COLO668 (cell line): Measurements from ENCODE around the gene REG3G.

Source experiments
- DNase-seq: peaks from one replicate; lab custom pipeline; 2025; ENCODE audit not compliant: unreplicated experiment; lab: John Stamatoyannopoulos, UW

REG3G gene

DNA sequence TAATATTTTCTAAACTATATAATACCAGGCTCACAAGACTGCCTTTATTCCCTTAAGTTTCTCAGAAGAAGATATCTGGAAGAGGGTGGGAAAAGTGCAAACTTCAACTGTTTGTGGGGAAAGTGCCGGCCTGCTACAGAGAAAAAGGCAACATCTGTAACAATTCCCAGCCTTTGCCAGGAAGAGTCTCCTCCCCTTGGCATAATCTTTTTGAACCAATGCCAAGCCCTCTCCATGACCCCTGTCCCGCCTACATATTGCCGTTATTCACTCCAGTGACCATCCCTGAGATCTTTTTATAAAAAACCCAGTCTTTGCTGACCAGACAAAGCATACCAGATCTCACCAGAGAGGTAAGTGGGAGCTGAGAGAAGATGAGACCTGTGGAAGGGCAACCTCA, at the start of gene REG3G:
TSS of gene REG3G (plus strand) at position 282 of the 400 bp plus-strand sequence. CDS start 392 bp downstream, outside the sequence.
- no peak for DNase-seq

DNA sequence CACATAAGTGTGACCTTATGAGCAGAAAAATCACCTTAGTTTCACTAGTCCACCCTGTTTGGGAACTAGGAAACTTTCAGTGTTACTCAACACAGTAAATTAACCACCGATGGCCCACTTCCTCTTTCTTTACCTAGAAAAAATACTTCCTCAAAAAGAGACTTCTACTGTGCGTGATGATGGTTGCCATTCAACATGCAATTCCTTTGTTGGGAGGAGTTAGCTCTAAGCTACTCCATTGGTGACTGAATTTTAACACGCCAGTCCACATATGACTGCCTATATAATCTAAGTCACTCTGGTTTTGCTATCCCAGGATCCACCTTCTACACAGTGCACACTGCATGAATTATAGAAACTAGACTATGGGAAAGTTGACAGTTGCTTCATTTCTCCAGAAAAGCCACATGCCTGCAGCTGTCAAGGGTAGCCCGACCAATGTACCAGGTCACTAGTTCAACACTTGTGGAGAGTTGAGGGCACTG, 47.8 kb upstream of the REG3G start:
- no peak for DNase-seq

GRCh38 chr2:78978340-78978739, 47.2 kb upstream of the REG3G start:
- no peak for DNase-seq

GRCh38 chr2:78979380-78980151, 45.9 kb upstream of the REG3G start:
- peak; percentile 21 for DNase-seq

DNA sequence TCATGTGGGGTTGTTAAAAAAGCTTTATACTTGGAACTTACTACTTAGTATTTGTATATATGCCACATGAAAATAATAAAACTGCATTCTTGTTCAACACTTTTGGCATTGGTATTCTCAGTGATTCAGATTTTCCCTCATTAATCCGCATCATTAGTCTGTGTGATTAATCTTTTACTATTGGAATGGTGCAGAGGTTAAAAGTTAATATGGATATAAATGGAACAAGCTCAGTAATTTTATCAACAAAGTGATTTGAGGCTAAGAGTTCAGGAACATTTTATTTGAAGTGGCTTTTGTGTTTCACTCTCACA, 45.4 kb upstream of the REG3G start:
- no peak for DNase-seq

GRCh38 chr2:78980871-78981270, 44.6 kb upstream of the REG3G start:
- no peak for DNase-seq

DNA sequence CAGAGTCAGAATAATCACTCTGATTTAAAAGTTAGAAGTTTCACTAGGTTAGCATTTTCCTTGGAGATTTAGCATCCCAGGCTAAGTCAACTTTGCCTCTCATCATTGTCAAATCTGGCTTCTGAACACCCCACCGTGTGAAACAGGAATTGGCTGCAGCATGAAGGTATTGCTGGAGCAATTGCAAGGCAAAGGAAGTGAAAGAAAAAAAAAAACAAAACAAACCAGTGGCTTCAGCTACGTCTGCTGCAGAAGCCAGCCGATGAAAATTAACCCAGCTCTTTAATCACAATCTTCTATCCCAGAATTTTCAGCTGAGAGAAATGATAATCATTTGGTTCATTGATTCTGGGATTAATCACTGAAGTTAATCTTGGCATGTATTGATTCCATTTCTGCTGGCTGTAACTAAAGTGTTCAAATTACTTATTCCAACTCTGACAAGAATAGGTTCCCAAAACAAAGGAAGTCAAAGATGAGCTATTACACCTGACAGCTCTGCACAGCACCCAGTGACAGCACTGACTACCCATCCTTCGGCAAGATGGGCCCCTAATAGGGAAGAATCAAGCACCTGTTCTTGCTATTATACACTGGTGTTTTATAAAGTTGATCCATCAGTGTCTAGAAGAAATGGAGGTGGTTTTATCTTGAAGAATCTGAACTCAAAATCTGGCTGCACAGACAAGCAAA, 42.7 kb upstream of the REG3G start:
- no peak for DNase-seq

DNA sequence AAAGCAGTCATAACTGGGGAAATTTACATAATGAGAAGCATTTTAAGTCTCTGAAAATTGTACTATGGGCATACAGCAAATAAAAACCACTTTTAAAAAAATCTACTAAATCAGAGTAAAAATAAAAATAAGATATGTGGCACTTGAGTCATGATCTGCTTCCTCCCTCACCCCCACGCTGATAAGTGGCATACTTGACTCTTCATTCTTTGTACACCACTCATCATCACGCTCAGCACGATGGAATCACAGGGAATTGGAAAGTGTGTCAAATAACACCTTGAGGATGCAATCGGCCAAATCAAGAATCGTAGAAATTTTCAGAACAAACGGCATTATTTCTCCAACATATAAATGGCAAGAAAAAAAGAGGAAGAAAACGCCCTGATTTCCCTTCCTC, 41.1 kb upstream of the REG3G start:
- no peak for DNase-seq

DNA sequence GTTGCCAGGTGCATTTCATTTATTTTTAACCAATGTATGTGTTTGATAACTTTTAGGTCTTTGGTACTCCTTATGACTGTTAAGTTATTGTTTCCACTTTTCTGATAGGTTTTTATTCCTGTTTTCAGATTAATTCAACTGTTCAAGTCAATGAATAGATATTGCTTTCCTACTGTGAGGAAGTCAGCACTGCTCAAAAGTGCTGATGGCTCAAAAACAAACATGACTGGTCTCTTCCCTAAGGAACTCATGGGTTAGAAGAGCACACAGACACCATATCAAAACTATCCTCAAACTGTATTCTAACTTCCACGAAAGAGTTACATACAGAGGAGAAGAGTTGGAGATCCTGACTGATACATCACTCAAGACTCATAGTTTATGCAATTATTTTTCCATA, 39.9 kb upstream of the REG3G start:
- DNase-seq = no peak

GRCh38 chr2:78989051-78989450, 36.5 kb upstream of the REG3G start:
- no peak for DNase-seq

- peak; percentile 12 for DNase-seq
These were observed 33.1 kb upstream of the REG3G start for GRCh38 chr2:78992451-78992806.

GRCh38 chr2:78992807-78993517, 32.5 kb upstream of the REG3G start:
- peak; percentile 12 for DNase-seq

- no peak for DNase-seq
These were observed 31.9 kb upstream of the REG3G start for GRCh38 chr2:78993518-78994148.

DNA sequence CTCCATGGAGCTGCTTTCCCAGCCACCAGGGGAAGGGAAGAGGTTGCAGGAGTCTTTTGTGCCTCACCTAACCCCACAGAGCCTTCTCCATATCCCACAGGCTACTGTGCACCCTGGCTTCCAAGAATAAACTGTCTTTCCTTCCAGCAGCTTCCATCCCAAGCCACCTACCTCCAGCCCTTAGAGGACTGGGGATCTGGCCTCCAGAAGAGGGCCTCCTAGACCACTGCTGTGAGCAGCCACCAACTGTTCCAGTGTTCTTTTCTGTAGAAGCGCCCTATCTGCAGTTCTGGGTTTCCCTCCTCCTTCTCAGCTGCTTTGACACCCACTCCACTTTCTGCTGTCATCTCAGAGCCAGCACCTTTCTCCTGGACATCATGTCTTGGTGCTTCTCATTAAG, 30.7 kb upstream of the REG3G start:
- DNase-seq = no peak

DNA sequence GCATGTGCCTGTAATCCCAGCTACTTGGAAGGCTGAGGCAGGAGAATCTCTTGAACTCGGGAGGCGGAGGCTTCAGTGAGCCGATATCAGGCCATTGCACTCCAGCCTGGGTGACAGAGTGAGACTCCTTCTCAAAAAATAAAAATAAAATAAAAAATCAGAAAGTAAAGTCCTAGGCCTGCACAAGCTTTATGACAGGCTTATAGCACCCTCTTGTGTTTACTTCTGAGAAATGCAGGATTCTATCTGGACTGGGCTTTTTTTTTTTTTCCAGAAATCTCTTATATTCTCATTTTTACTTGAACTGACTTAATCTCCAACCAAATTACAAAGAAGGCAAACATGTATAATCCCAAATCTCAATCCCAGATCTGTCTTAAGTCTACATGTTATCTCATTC, 26.1 kb upstream of the REG3G start:
- DNase-seq = no peak

DNA sequence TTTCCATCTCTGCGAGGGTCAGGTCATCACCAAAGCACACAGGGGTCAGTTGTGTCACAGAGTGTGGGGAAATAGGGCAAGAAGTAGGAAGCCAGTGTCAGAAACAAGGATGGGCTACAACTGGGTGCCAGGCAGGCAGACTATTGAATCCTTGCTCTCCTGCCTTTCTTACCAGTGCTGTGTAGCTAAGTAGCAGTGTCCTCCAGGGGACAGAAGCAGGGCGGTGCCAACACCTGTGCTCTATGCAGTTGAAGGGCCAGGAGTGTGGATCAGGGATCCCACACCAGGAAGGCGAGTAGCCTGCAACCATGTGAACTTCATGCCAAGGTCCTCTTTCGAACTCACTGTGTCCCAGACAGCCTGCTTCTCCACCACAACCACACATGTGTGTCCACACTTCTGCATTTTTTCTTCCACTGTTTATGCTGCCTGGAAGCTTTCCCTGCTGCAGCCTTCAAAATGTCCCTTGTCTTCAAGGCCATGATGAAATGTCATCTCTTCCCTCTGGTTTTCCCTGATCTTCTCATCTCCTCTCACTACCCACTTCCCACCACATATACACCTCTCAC, 25.4 kb upstream of the REG3G start:
- DNase-seq = no peak

- no peak for DNase-seq
These were observed 24.2 kb upstream of the REG3G start for GRCh38 chr2:79001285-79001684.

DNA sequence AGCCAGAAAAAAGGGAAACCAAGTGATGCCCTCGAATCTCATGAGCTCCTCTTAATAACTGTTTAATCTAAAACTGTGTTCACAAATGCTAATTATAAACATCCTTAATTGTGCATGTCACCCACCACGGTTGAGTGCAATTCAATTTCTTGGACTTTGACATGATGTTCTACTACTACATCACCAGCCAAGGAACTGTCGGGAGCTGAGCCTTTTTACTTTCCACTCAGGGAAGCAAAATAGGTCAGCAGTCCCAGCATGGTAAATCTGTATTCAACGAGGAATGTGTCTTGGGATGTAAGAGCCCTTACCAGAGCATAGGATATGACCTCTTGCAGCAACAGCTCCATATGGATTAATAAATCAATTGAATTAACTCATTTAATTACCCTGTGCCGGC, 20.8 kb upstream of the REG3G start:
- no peak for DNase-seq

DNA sequence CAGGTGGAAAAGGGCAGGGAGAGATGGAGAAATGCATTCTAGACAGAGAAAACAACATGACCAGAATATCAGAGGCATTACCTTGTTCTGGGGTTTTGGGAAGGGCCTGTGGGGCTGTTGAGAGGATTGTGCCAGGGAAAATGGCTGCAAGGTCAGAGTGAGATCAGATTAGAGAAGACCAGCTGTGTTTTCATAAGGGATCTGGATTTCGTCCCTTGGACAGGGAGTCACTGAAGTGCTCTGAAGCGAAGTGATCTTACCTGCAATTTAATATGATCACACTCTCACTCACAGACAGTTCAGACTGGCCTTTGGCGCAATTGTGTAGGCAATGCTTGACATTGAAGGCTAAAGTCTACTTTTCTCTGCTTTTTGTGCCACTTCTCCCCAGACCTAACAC, 20.3 kb upstream of the REG3G start:
- DNase-seq = no peak

GRCh38 chr2:79009388-79009787, 16.1 kb upstream of the REG3G start:
- DNase-seq = no peak

GRCh38 chr2:79011496-79011895, 14.0 kb upstream of the REG3G start:
- DNase-seq = no peak
